Spleen (tissue), 10 donors: ENCODE results near the gene VGLL3. TPM values are rescaled to one million over a fixed set of nuclear protein-coding genes. Genes with fewer than 3 reads are reported as not detected.

Experiments used
- polyA plus RNA-seq, 3 donors: library from polyadenylated mRNA; stranded (reverse); fragments of 200-250 nt; gene quantifications; one replicate each; pipeline ENCODE4 v1.2.1, GENCODE V29; 2013
- total RNA-seq, 7 donors: library from RNA; depleted of rRNA in 3 of 7; stranded (reverse); fragments of >200 nt in 3 of 7; fragmentation: NEBNext Ultra II Directional in 4 of 7; extraction: Animal tissue kit (Norgen Biotek cat#: 25700) in 4 of 7; gene quantifications; one replicate each; pipeline versions ENCODE4 v1.1.0 to v1.2.1, GENCODE V29; 2016 to 2021
- donor health status: healthy with polysubstance abuse.
- donor health status: DM: no; HTN: no; CAD: no; lungs with moderate emphysema.
- donor health status: DM: no; HTN: no; CAD: no.
- donor health status: Bipolar disorder and iron deficiency.
- donor health status: healthy.
- donor health status: DM: no; HTN: no; CAD: no.
- donor health status: DM: yes; HTN: yes; CAD: no.

The VGLL3 gene
- total and polyA plus RNA-seq, 10 donors, result 0.26 to 9.9 (median 2.2) TPM

Other genes starting within 250 kb of the VGLL3 start
- gene CHMP2B, start 236.2 kb upstream of the VGLL3 start, total RNA-seq, result 10 to 100 TPM; 30.1 to 39.2 (median 34.8) TPM
- 10 to 100 TPM; 14.7 to 23.3 (median 18.0) TPM for gene CHMP2B, start 236.2 kb upstream of the VGLL3 start, polyA plus RNA-seq